ENCODE results near the gene SLC25A23. TPM values are rescaled to one million over a fixed set of nuclear protein-coding genes. Genes with fewer than 3 reads are reported as not detected.

SLC25A23 gene
- total RNA-seq, 2 experiments from 2014 or later: 10.5 to 10.8 TPM

- no peak for ATAC-seq (ENCODE audit: poor library complexity)
- peak within 1 kb of the TSS; percentile 89 for H3K27ac Mint-ChIP-seq
- peaks cover 32% of the 10 kb centered on the region for H3K4me1 Mint-ChIP-seq (ENCODE audit: low read depth)
- peaks cover 41% of the 10 kb centered on the region for H3K36me3 Mint-ChIP-seq (ENCODE audit: low read depth)
- peak within 1 kb of the TSS; percentile 91 for H3K4me3 Mint-ChIP-seq
- TF ChIP-seq CTCF (IDR thresholded peaks at IDR 0.05): no peak
- Histone ChIP-seq H3K36me3 (ENCODE audit: insufficient read depth, low read length) (peaks cover 31% of the 10 kb centered on the region), H3K27me3 (ENCODE audit: control insufficient read depth in 1 of 2, insufficient read depth in 2 of 2, low read length in 2 of 2) (no peaks in the 10 kb centered on the region), H3K4me3 (ENCODE audit: low read length) (peak within 1 kb of the TSS; percentile 80), H3K27ac (ENCODE audit: low read depth in 1 of 2, low read length in 2 of 2) (peak within 1 kb of the TSS; percentile 75 to 87), H3K9me3 (ENCODE audit: control insufficient read depth in 1 of 2, insufficient read depth in 1 of 2, low read length in 2 of 2) (peaks cover 0 to 6% of the 10 kb centered on the region in 2 experiments), H3K4me1 (ENCODE audit: insufficient read depth, low read length) (peaks cover 44% of the 10 kb centered on the region)
- H3K9me3 Mint-ChIP-seq: no peaks in the 10 kb centered on the region
- POLR2A ChIA-PET: interaction anchor here (0.6 to 3.6 kb wide), 20 partner anchors 12 to 1519 kb away, joined by 3 to 53 read pairs (median 4); partner anchors contain the start of genes ALKBH7, CLPP, DENND1C and GPR108
- DNase-seq: peak in 9 of 14 experiments; percentile 9 to 71 (median 24)
- intact Hi-C loops (cut with DNase I, micrococcal nuclease): loop anchor here (1.0 to 2.0 kb wide), 3 partner anchors 31 to 80 kb away; partner anchors contain the start of genes ALKBH7 (in 1 of the 2) and GTF2F1 (in 1 of the 2)
- H3K27me3 Mint-ChIP-seq: no peaks in the 10 kb centered on the region
- CTCF ChIA-PET: no interaction called here
Measured at GRCh38 chr19:6424195-6424938, 35.2 kb downstream of the SLC25A23 start, which contains the start of gene KHSRP. Gene KHSRP, minus strand, starts transcription at chr19:6424811. Its CDS starts 110 bp downstream, at chr19:6424701.

- Mint-ChIP-seq H3K36me3 (ENCODE audit: low read depth) (peaks cover 49% of the 10 kb centered on the region), H3K27ac (peak overlapping the region; percentile 89), H3K9me3 (no peaks in the 10 kb centered on the region), H3K4me3 (peak overlapping the region; percentile 91), H3K4me1 (ENCODE audit: low read depth) (peaks cover 32% of the 10 kb centered on the region), H3K27me3 (no peaks in the 10 kb centered on the region)
- CTCF ChIA-PET: interaction anchor here (0.5 kb wide), 1 partner anchor 23 kb away, joined by 3 read pairs; no protein-coding TSS in a partner anchor
- DNase-seq (peak in 4 of 14 experiments; percentile 15 to 59 (median 28)), ATAC-seq (ENCODE audit: poor library complexity) (no peak)
- TF ChIP-seq CTCF (IDR thresholded peaks at IDR 0.05): no peak
- Histone ChIP-seq H3K36me3 (ENCODE audit: insufficient read depth, low read length) (peaks cover 38% of the 10 kb centered on the region), H3K27ac (ENCODE audit: low read depth in 1 of 2, low read length in 2 of 2) (peak overlapping the region; percentile 7 to 50), H3K27me3 (ENCODE audit: control insufficient read depth in 1 of 2, insufficient read depth in 2 of 2, low read length in 2 of 2) (no peaks in the 10 kb centered on the region), H3K4me1 (ENCODE audit: insufficient read depth, low read length) (peaks cover 43% of the 10 kb centered on the region), H3K9me3 (ENCODE audit: control insufficient read depth in 1 of 2, insufficient read depth in 1 of 2, low read length in 2 of 2) (peaks cover 0 to 6% of the 10 kb centered on the region in 2 experiments), H3K4me3 (ENCODE audit: low read length) (peak overlapping the region; percentile 80)
- intact Hi-C loops (cut with DNase I, micrococcal nuclease): loop anchor here (1.0 to 2.0 kb wide), 4 partner anchors 30 to 143 kb away; partner anchors contain the start of genes ALKBH7 (in 1 of the 2) and GTF2F1 (in 1 of the 2)
- POLR2A ChIA-PET: interaction anchor here (0.6 to 3.6 kb wide), 4 partner anchors 31 to 57 kb away, joined by 5 to 45 read pairs (median 24); partner anchors contain the start of genes ALKBH7, DENND1C and GTF2F1
Measured at GRCh38 chr19:6423499-6424194, 35.9 kb downstream of the SLC25A23 start.
